Hepatocyte (in vitro differentiated cells): ENCODE data around the gene CLCNKB. TPM values are rescaled to one million over a fixed set of nuclear protein-coding genes. Genes with fewer than 3 reads are reported as not detected.
A peak's percentile ranks its signal among the peaks of the same experiment; 100 is the strongest.

Source experiments
- DNase-seq: peaks from one replicate; pipeline ENCODE4 v3.0.0-alpha.2; 2016; ENCODE audit warnings: low spot score
- H2AFZ ChIP-seq: fragments of 200-600 bp; sonication (generic); 2 replicates; pipeline ENCODE4 v1.6.0; 2016; ENCODE audit warnings: antibody characterized with exemption, mild to moderate bottlenecking
- H3K27ac ChIP-seq: fragments of 200-600 bp; sonication (generic); 2 replicates; pipeline ENCODE4 v1.5.1; 2016; ENCODE audit warnings: mild to moderate bottlenecking
- H3K27me3 ChIP-seq: fragments of 200-600 bp; sonication (generic); 2 replicates; pipeline ENCODE4 v1.6.1; 2016
- H3K36me3 ChIP-seq: fragments of 200-600 bp; sonication (generic); replicated peaks from 2 replicates; pipeline ENCODE4 v1.5.1; 2016; ENCODE audit warnings: low read depth; ENCODE audit not compliant: insufficient read depth
- H3K4me1 ChIP-seq: fragments of 200-600 bp; sonication (generic); 2 replicates; pipeline ENCODE4 v1.5.1; 2016; ENCODE audit warnings: mild to moderate bottlenecking, moderate library complexity; ENCODE audit not compliant: insufficient read depth
- H3K4me2 ChIP-seq: fragments of 200-600 bp; sonication (generic); 2 replicates; pipeline ENCODE4 v1.6.0; 2016
- H3K4me3 ChIP-seq: fragments of 200-600 bp; sonication (generic); 2 replicates; pipeline ENCODE4 v1.5.1; 2016; ENCODE audit warnings: mild to moderate bottlenecking
- H3K79me2 ChIP-seq: fragments of 200-600 bp; sonication (generic); 2 replicates; pipeline ENCODE4 v1.6.0; 2017; ENCODE audit warnings: mild to moderate bottlenecking
- H3K9me2 ChIP-seq: fragments of 200-600 bp; sonication (generic); replicated peaks from 2 replicates; pipeline ENCODE4 v1.6.0; 2017; ENCODE audit warnings: mild to moderate bottlenecking; ENCODE audit not compliant: insufficient read depth
- H3K9me3 ChIP-seq: fragments of 200-600 bp; sonication (generic); 2 replicates; pipeline ENCODE4 v1.5.1; 2016; ENCODE audit warnings: low read depth, mild to moderate bottlenecking
- H4K20me1 ChIP-seq: fragments of 200-600 bp; sonication (generic); 2 replicates; pipeline ENCODE4 v1.6.0; 2016; ENCODE audit warnings: mild to moderate bottlenecking; ENCODE audit not compliant: insufficient read depth, poor library complexity, severe bottlenecking
- CTCF ChIP-seq: fragments of 200-600 bp; sonication (generic); IDR thresholded peaks from 2 replicates; pipeline ENCODE4 v1.5.1; 2016; ENCODE audit warnings: antibody characterized with exemption, mild to moderate bottlenecking; ENCODE audit not compliant: poor library complexity
- EZH2 ChIP-seq: fragments of 200-600 bp; sonication (generic); IDR thresholded peaks from 2 replicates; pipeline ENCODE4 v1.6.1; 2016; ENCODE audit warnings: antibody characterized with exemption, mild to moderate bottlenecking, borderline replicate concordance
- EZH2phosphoT487 ChIP-seq: fragments of 200-600 bp; sonication (generic); IDR thresholded peaks from one replicate; pipeline ENCODE4 v1.6.1; 2018; ENCODE audit warnings: antibody characterized with exemption, mild to moderate bottlenecking, low read depth, moderate library complexity; ENCODE audit not compliant: unreplicated experiment, severe bottlenecking
- WGBS: methylation state at CpG from one replicate; pipeline ENCODE4 v1.1.6; 2016; ENCODE audit warnings: low lambda C conversion rate; ENCODE audit errors: missing lambda C conversion rate; 5-methylcytosine and 5-hydroxymethylcytosine counted together
- polyA plus RNA-seq: library from polyadenylated mRNA; unstranded; fragments of >200 nt; fragmentation: Nextera tagmentation; extraction: Ambion mirVana; gene quantifications from 2 replicates; pipeline ENCODE4 v1.2.1, GENCODE V29; 2016
- total RNA-seq: library from RNA; depleted of rRNA; stranded (reverse); fragments of >200 nt; gene quantifications from 2 replicates; pipeline ENCODE4 v1.2.3, GENCODE V29; 2014

CLCNKB gene
- total and polyA plus RNA-seq, 2 experiments from 2014 or later: 0.47 to 1.4 TPM

DNA sequence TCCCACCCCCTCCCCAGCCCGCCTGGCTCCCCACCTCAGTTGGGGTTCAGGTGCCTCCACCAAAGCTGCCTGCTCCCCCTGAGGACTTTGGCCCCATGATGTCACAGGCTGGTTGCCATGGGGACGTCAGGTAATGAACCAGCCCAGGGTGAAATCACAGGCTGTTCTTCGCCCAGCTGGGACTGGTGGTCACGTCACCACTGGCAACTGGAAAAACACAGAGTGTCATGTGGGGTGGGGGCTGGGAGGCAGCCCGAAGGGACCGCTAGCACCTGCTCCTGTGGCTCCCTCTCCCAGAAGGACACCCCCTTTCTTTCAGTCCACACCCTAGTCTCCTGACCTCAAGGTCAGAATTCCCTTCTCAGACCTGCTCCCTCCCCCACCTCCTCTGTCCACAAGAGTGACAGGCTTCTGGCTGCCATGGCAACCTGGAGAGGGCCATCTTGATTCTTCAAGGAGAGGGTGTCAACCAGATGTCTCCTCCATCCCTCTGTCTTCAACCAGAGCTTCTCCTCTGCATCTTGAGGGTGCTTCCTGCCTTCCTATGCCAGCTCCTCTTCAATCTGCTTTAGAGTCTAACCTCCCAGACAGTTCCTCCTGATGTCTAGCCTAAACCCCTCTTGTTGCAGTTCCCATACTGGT lies 23.7 kb downstream of the CLCNKB start:
- Histone ChIP-seq H4K20me1 (no peaks in the 10 kb centered on the region), H3K9me2 (no peaks in the 10 kb centered on the region), H3K36me3 (no peaks in the 10 kb centered on the region), H3K4me1 (peaks cover 33% of the 10 kb centered on the region), H2AFZ (no peak overlapping the region), H3K27ac (peak overlapping the region; percentile 87), H3K27me3 (no peaks in the 10 kb centered on the region), H3K9me3 (no peaks in the 10 kb centered on the region), H3K4me3 (no peak overlapping the region), H3K4me2 (peak overlapping the region; percentile 51), H3K79me2 (no peaks in the 10 kb centered on the region)
- WGBS: 46% methylated on average over 6 of the region's 6 CpGs
- no peak for TF ChIP-seq EZH2phosphoT487
- no peak for TF ChIP-seq CTCF
- TF ChIP-seq EZH2: no peak
- DNase-seq: peak; percentile 95

DNA sequence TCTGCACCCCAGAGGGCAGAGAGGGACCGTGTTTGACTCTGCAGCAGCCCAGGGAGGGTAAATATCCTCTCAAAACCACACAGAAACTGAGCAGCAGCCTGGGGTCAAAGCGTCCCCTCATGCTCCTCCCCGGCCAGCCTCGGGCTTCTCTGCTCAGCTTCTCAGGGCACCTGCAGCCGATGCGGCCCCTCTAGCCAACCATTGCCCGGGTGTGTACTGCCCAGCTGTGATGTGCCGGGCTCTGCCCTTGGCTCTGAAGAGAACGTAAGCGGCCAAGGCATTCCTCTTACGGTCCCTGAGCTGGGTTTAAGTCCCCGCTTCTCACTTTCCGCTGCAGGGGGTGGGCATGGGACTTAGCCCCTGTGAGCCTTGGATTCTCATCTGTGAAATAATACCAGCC lies 24.4 kb downstream of the CLCNKB start:
- WGBS: 84% methylated on average over 13 of the region's 13 CpGs
- DNase-seq: no peak

DNA sequence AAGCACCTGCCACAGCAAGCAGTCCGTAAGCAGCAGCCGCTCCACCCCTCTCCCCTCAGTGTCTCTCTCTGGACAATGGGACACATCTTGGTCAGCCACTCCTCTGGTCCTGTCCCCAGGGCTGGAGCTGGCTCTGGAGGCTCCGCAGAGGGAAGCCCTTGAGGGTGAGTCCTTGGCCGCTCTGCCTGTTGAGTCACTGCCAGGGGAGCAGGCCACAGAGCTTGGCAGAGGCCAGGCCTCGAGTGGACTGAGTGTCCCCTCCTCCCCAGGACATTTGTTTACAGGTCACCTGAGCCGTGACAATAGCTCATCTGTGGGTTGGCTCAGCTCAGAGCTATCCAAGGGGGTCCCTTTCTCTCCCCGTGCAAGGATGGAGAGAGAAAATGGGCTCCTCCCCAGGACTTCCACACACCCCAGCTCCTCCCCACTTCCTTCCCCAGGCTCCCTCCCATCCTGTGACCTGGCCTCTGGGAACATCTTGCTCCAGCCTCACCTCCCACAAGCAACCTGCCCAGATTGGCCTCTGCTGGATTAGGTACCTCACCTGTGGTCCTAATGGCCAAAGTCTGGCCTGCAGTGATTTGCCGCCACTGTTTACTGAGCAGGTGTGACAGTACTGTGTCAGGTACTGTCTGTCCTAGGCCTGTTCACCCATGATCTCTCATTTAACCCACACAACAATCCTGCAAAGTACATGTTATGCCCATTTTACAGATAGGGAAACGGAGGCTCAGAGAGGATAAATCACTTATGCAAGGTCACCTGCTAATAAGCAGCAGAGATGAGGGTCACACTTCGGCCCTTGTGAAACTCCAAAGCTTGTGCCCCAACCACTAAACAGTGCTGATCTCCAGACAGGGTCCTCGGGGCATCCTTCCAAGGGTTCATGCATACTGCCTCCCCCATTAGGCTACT lies 25.0 kb downstream of the CLCNKB start:
- Histone ChIP-seq H4K20me1 (no peaks in the 10 kb centered on the region), H2AFZ (no peak overlapping the region), H3K27ac (peak overlapping the region; percentile 83), H3K27me3 (no peaks in the 10 kb centered on the region), H3K36me3 (no peaks in the 10 kb centered on the region), H3K4me3 (no peak overlapping the region), H3K79me2 (no peaks in the 10 kb centered on the region), H3K9me2 (no peaks in the 10 kb centered on the region), H3K4me2 (peak overlapping the region; percentile 40), H3K4me1 (peaks cover 33% of the 10 kb centered on the region), H3K9me3 (no peaks in the 10 kb centered on the region)
- DNase-seq: peak; percentile 57
- no peak for TF ChIP-seq CTCF
- no peak for TF ChIP-seq EZH2
- TF ChIP-seq EZH2phosphoT487: no peak
- WGBS: 64% methylated on average over 10 of the region's 11 CpGs

More for the DNA sequence above, 24.4 kb downstream of the CLCNKB start:
- Histone ChIP-seq H3K4me1 (peaks cover 33% of the 10 kb centered on the region), H4K20me1 (no peaks in the 10 kb centered on the region), H3K27me3 (no peaks in the 10 kb centered on the region), H3K79me2 (no peaks in the 10 kb centered on the region), H3K9me2 (no peaks in the 10 kb centered on the region), H3K27ac (peak overlapping the region; percentile 83), H3K4me3 (no peak overlapping the region), H3K4me2 (peak overlapping the region; percentile 40), H3K9me3 (no peaks in the 10 kb centered on the region), H3K36me3 (no peaks in the 10 kb centered on the region), H2AFZ (no peak overlapping the region)
- TF ChIP-seq CTCF (no peak), EZH2 (no peak), EZH2phosphoT487 (no peak)
